ENCODE data around the gene RNF34. TPM values are rescaled to one million over a fixed set of nuclear protein-coding genes. Genes with fewer than 3 reads are reported as not detected.

Gene RNF34
- total and polyA plus RNA-seq, 2 of the 13 experiments (the other 11 are each of a cell fraction or from before 2014, with no cell fraction given): 36.8 to 53.2 TPM

DNA sequence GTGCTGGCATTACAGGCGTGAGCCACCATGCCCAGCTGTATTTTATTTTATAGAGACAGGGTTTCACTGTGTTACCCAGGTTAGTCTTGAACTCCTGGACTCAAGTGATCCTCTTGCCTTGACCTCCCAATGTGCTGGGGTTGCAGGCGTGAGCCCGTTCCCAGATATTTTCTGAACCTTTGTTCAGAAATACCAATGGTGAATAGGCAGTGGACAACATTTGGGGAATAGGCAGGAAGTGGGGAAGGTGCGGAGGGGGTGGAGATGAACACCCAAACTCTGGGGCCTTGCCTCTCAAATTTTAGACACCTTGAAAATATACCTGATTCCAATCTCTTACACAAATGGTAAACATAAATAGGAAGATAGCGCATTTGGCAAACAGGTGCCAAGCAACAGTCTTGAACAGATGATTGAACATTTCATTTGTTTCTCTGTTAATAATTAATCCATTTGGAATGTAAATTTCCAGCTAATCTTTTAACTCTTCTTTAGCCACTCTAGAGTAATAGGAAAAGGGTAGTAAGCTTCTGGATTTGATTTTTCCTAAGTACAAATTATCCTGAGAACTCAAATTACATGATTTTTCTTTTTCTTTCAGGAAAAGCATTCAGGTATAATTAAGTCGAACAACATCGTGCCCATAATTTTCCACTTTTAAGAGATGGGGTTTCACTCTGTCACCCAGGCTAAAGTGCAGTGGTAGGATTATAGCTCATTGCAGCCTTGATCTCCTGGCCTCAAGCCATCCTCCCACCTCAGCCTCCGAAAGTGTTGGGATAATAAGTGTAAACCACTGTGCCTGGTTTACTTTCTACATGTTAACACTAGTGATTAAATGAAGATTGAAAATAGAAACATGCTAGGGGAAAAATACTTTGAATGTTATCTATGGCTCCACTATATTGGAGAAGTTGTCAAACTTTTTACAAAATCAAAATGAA, 22.9 kb upstream of the RNF34 start (continued):
- TF ChIP-seq, protein P1, sequence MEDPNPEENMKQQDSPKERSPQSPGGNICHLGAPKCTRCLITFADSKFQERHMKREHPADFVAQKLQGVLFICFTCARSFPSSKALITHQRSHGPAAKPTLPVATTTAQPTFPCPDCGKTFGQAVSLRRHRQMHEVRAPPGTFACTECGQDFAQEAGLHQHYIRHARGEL (CRISPR knock-in tag; IDR thresholded peaks at IDR 0.05): no peak
- TF ChIP-seq ZNF552 (CRISPR knock-in tag; IDR thresholded peaks at IDR 0.05; ENCODE audit: borderline replicate concordance) (no peak), GABPB1 (CRISPR knock-in tag; IDR thresholded peaks at IDR 0.05) (no peak), MIER2 (CRISPR knock-in tag; IDR thresholded peaks at IDR 0.05) (no peak), POLR2A (IDR thresholded peaks at IDR 0.05; ENCODE audit: insufficient read depth in 1 of 2, low read depth in 2 of 2, low read length in 2 of 2) (no peak), TAF1 (CRISPR knock-in tag; IDR thresholded peaks at IDR 0.05) (0 out of 2 replicates have a peak, but pooled peaks have one; percentile 13), ZBTB8A (CRISPR knock-in tag; IDR thresholded peaks at IDR 0.05; ENCODE audit: borderline replicate concordance, low read depth) (no peak), SUZ12 (IDR thresholded peaks at IDR 0.05; ENCODE audit: low read depth, low read length) (no peak), CBX1 (IDR thresholded peaks at IDR 0.05; ENCODE audit: low read depth) (no peak), ZNF501 (CRISPR knock-in tag; IDR thresholded peaks at IDR 0.05) (0 out of 2 replicates have a peak, but pooled peaks have one; percentile 32), MED8 (CRISPR knock-in tag; IDR thresholded peaks at IDR 0.05; ENCODE audit: insufficient replicate concordance) (no peak), ZNF75D (CRISPR knock-in tag; IDR thresholded peaks at IDR 0.05; ENCODE audit: borderline replicate concordance) (no peak), EHMT2 (IDR thresholded peaks at IDR 0.05; ENCODE audit: borderline replicate concordance, low read depth, low read length) (peak; percentile 64; the same call in 1 of the 2 replicates), FOXO1 (CRISPR knock-in tag; IDR thresholded peaks at IDR 0.05) (no peak)
- TF ChIP-seq, protein P2, sequence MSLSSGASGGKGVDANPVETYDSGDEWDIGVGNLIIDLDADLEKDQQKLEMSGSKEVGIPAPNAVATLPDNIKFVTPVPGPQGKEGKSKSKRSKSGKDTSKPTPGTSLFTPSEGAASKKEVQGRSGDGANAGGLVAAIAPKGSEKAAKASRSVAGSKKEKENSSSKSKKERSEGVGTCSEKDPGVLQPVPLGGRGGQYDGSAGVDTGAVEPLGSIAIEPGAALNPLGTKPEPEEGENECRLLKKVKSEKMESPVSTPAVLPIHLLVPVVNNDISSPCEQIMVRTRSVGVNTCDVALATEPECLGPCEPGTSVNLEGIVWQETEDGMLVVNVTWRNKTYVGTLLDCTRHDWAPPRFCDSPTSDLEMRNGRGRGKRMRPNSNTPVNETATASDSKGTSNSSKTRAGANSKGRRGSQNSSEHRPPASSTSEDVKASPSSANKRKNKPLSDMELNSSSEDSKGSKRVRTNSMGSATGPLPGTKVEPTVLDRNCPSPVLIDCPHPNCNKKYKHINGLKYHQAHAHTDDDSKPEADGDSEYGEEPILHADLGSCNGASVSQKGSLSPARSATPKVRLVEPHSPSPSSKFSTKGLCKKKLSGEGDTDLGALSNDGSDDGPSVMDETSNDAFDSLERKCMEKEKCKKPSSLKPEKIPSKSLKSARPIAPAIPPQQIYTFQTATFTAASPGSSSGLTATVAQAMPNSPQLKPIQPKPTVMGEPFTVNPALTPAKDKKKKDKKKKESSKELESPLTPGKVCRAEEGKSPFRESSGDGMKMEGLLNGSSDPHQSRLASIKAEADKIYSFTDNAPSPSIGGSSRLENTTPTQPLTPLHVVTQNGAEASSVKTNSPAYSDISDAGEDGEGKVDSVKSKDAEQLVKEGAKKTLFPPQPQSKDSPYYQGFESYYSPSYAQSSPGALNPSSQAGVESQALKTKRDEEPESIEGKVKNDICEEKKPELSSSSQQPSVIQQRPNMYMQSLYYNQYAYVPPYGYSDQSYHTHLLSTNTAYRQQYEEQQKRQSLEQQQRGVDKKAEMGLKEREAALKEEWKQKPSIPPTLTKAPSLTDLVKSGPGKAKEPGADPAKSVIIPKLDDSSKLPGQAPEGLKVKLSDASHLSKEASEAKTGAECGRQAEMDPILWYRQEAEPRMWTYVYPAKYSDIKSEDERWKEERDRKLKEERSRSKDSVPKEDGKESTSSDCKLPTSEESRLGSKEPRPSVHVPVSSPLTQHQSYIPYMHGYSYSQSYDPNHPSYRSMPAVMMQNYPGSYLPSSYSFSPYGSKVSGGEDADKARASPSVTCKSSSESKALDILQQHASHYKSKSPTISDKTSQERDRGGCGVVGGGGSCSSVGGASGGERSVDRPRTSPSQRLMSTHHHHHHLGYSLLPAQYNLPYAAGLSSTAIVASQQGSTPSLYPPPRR (CRISPR knock-in tag; IDR thresholded peaks at IDR 0.05; ENCODE audit: borderline replicate concordance): no peak
- TF ChIP-seq, protein P3, sequence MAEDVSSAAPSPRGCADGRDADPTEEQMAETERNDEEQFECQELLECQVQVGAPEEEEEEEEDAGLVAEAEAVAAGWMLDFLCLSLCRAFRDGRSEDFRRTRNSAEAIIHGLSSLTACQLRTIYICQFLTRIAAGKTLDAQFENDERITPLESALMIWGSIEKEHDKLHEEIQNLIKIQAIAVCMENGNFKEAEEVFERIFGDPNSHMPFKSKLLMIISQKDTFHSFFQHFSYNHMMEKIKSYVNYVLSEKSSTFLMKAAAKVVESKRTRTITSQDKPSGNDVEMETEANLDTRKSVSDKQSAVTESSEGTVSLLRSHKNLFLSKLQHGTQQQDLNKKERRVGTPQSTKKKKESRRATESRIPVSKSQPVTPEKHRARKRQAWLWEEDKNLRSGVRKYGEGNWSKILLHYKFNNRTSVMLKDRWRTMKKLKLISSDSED (CRISPR knock-in tag; IDR thresholded peaks at IDR 0.05): no peak
- TF ChIP-seq, protein P4, sequence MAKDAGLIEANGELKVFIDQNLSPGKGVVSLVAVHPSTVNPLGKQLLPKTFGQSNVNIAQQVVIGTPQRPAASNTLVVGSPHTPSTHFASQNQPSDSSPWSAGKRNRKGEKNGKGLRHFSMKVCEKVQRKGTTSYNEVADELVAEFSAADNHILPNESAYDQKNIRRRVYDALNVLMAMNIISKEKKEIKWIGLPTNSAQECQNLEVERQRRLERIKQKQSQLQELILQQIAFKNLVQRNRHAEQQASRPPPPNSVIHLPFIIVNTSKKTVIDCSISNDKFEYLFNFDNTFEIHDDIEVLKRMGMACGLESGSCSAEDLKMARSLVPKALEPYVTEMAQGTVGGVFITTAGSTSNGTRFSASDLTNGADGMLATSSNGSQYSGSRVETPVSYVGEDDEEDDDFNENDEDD (CRISPR knock-in tag; IDR thresholded peaks at IDR 0.05; ENCODE audit: borderline replicate concordance): no peak
- TF ChIP-seq, protein P5, sequence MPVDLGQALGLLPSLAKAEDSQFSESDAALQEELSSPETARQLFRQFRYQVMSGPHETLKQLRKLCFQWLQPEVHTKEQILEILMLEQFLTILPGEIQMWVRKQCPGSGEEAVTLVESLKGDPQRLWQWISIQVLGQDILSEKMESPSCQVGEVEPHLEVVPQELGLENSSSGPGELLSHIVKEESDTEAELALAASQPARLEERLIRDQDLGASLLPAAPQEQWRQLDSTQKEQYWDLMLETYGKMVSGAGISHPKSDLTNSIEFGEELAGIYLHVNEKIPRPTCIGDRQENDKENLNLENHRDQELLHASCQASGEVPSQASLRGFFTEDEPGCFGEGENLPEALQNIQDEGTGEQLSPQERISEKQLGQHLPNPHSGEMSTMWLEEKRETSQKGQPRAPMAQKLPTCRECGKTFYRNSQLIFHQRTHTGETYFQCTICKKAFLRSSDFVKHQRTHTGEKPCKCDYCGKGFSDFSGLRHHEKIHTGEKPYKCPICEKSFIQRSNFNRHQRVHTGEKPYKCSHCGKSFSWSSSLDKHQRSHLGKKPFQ (CRISPR knock-in tag; IDR thresholded peaks at IDR 0.05; ENCODE audit: insufficient replicate concordance): peak; percentile 63
- TF ChIP-seq, protein P6, sequence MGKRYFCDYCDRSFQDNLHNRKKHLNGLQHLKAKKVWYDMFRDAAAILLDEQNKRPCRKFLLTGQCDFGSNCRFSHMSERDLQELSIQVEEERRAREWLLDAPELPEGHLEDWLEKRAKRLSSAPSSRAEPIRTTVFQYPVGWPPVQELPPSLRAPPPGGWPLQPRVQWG (CRISPR knock-in tag; IDR thresholded peaks at IDR 0.05; ENCODE audit: borderline replicate concordance, low read depth): no peak
